GM12801 (cell line): ENCODE data around the gene TOGARAM1.

Source experiments
- TF ChIP-seq, protein P1 (sequence below): IDR thresholded peaks from one replicate; pipeline ENCODE4 v1.5.1; 2011; ENCODE audit warnings: control low read depth; ENCODE audit not compliant: insufficient read length; ENCODE audit errors: extremely low read depth

Gene TOGARAM1

DNA sequence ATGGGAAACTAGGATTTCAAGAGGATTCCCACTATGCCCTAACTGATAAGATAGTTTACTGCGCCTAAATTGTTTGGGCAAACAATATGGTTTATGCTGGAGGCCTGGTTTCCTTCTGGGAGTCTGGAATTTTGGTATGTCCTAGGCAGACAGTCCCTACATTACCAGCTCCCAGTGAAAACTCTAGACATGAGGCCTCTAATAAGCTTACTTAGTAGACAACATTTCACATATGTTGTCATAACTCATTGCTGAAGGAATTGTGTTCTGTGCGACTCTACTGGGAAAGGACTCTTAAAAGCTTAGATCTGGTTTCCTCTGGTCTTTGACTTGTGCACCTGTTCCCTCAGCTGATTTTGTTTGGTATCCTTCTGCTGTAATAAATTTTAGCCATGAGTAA lies 104.0 kb downstream of the TOGARAM1 start:
- TF ChIP-seq, protein P1, sequence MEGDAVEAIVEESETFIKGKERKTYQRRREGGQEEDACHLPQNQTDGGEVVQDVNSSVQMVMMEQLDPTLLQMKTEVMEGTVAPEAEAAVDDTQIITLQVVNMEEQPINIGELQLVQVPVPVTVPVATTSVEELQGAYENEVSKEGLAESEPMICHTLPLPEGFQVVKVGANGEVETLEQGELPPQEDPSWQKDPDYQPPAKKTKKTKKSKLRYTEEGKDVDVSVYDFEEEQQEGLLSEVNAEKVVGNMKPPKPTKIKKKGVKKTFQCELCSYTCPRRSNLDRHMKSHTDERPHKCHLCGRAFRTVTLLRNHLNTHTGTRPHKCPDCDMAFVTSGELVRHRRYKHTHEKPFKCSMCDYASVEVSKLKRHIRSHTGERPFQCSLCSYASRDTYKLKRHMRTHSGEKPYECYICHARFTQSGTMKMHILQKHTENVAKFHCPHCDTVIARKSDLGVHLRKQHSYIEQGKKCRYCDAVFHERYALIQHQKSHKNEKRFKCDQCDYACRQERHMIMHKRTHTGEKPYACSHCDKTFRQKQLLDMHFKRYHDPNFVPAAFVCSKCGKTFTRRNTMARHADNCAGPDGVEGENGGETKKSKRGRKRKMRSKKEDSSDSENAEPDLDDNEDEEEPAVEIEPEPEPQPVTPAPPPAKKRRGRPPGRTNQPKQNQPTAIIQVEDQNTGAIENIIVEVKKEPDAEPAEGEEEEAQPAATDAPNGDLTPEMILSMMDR = no peak

DNA sequence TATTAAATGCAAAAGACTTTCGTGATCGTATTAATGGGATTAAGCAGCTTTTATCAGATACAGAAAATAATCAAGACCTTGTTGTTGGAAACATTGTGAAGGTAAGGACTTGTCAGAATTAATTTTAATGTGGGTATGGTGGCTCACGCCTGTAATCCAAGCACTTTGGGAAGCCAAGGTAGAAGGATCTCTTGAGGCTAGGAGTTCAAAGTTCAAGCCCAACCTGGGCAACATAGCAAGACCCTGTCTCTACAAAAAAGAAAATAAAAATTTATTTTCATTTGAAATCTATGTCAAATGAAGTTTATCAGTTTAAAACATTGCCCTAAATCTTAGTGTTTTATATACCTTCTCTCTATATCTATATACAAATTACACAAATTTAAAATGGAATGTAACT lies 104.7 kb downstream of the TOGARAM1 start:
- TF ChIP-seq, protein P1 = no peak

DNA sequence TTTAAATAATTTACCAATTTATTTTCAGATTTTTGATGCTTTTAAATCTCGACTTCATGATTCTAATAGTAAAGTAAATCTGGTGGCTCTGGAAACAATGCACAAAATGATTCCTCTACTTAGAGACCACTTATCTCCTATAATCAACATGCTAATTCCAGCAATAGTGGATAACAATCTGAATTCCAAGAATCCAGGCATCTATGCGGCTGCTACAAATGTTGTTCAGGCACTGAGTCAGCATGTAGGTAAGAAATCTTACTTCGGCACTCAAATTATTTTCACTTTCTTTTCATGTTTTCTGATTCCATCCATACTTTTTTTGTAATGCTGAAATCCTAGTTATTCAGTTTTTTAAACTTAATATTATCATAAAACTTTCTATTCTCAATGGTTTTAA lies 106.4 kb downstream of the TOGARAM1 start:
- TF ChIP-seq, protein P1 = no peak

DNA sequence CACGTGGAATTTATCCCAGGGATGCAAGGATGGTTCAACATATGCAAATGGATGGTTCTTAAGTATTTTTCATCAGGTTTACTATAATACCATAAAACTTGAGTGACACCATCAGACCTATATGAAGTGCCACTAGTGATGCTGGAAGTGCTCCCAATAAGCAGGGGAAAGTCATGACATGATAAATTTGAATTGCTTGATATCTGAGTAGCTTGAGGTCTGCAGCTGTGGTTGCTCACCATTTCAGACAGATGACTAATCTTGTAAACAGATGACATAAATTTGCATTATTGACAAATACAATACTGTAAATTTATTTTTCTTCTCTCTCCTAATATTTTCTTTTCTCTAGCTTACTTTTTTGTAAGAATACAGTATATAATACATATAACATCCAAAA lies 108.2 kb downstream of the TOGARAM1 start:
- TF ChIP-seq, protein P1 = no peak

DNA sequence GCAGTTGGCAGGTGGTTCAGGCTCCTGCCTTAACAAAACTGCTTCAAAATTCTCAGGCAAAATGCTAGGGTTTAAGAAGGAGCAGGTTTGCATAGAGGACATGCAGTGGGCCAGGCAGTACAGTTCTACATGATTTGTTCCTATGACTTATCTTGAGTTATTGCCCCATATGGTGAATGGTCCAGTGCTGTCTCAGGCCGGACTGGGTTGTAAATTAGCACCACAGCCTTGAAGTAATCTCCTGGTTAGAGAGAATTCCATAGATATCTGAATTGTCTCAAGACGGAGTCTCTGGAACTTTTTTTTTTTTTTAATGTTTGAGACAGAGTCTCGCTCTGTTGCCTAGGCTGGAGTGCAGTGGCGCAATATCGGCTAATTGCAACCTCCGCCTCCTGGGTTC lies 110.1 kb downstream of the TOGARAM1 start:
- TF ChIP-seq, protein P1 = no peak

DNA sequence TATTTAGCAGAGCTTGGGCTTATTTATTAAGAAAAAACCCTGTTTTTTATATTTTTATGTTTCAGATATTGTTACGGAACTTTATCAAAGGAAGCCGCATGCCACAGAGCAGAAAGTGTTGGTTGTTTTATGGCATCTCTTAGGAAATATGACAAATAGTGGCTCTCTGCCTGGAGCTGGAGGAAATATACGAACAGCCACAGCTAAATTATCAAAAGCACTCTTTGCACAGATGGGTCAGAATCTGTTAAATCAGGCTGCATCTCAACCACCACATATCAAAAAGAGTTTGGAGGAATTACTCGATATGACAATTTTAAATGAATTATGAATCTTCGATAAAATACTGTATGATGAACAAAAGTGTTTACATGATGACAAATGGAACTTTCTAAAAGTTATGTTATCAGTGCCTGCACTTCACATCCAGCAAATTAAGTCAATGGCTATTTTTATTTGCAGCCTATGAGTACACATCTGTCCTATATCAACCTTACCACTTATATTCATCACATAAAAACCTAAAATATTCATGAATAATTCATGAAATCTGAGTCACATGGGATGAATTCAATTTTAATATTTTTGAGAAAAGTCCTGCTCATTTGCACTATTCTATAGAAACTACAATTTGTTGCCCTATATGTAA lies 111.4 kb downstream of the TOGARAM1 start:
- TF ChIP-seq, protein P1 = no peak

DNA sequence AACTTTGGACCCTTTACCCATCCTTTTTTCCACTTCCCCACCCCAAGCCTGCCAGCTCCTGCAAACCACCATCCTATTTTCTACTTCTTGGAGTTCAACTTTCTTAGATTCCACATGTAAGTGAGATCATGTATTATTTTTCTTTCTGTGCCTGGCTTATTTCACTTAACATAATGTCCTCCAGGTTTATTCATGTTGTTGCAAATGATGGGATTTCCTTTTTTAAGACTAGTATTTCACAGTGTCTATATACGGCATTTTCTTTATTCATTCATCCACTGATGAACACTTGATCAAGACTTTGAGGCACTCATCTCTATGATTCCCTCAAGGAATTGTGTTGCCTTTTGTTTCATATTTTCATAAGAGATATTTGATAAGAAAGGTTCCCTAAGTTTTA lies 116.3 kb downstream of the TOGARAM1 start:
- TF ChIP-seq, protein P1 = no peak

DNA sequence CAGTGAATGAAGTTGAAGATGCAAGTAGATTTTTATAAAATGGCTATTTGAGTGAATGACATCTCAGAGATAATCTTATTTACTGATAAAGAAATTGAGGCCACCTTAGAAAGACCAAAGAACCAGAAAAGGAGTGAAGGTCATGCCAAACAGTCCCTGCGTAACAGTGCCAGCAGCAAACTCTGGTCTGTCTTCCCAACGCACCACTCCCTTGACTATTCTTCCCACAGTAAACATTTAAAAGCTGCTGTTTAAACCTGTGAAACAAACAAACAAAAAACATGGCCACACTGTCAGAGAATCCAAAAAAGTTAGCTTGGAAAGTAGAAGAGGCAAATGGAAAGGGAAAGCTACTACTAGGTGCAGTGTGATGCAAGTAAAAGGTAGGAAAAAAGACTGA lies 120.4 kb downstream of the TOGARAM1 start:
- TF ChIP-seq, protein P1 = no peak
